Measurements from ENCODE around the gene EHD4.

- TF ChIP-seq CTCF (IDR thresholded peaks at IDR 0.05) (no peak), POLR2A (IDR thresholded peaks at IDR 0.05) (no peak)
Observed at GRCh38 chr15:41885321-41885720, 87.0 kb downstream of the EHD4 start.
